ENCODE data around the gene STRN4. TPM values are rescaled to one million over a fixed set of nuclear protein-coding genes. Genes with fewer than 3 reads are reported as not detected.

Gene STRN4
- 73.1 and 92.8 TPM in 2 replicates for polyA plus RNA-seq (2012; rRNA removed)
- 53.2 and 65.2 TPM in 2 replicates for polyA plus RNA-seq (2012; cell fraction: cytosol; rRNA removed)
- 174 and 181 TPM in 2 replicates for polyA plus RNA-seq (2012; cell fraction: nucleus; rRNA removed)

GRCh38 chr19:46746281-46747057, at the start of gene STRN4:
TSS of gene STRN4 (minus strand) at chr19:46746450. CDS start at chr19:46746430, 20 bp downstream.
- Histone ChIP-seq H3K27me3 (ENCODE audit: insufficient read depth) (no peaks in the 10 kb centered on the region), H3K4me1 (ENCODE audit: control insufficient read depth in 1 of 2, insufficient read depth in 2 of 2, low read depth in 1 of 2, low read length in 1 of 2) (peaks cover 0 to 17% of the 10 kb centered on the region in 2 experiments; a peak in 1 of 4 replicates), H3K27ac (ENCODE audit: low read depth in 2 of 2, low read length in 1 of 2) (peak within 1 kb of the TSS; percentile 64 to 89), H2AFZ (ENCODE audit: low read depth) (peak within 1 kb of the TSS; percentile 87; the same call in 1 of the 2 replicates), H3K9me2 (no peaks in the 10 kb centered on the region), H3K9ac (peak within 1 kb of the TSS; percentile 97), H3K36me3 (replicated peaks in 1 of 2; ENCODE audit: control insufficient read depth in 1 of 2, insufficient read depth in 2 of 2, low read length in 1 of 2) (peaks cover 0 to 6% of the 10 kb centered on the region in 2 experiments), H3K79me2 (ENCODE audit: insufficient read depth) (peaks cover 63% of the 10 kb centered on the region), H3K4me2 (peak within 1 kb of the TSS; percentile 98), H3K9me3 (no peaks in the 10 kb centered on the region), H4K20me1 (ENCODE audit: insufficient read depth) (peaks cover 42% of the 10 kb centered on the region), H3F3A (replicated peaks; ENCODE audit: insufficient read depth) (peaks cover 10% of the 10 kb centered on the region), H3K4me3 (ENCODE audit: low read depth in 2 of 2, low read length in 1 of 2) (peak within 1 kb of the TSS; percentile 81 to 93)
- TF ChIP-seq RCOR1 (IDR thresholded peaks at IDR 0.05; ENCODE audit: low read length) (no peak), NRF1 (IDR thresholded peaks at IDR 0.05; ENCODE audit: low read depth, low read length) (peak; percentile 71), EP300 (IDR thresholded peaks at IDR 0.05; ENCODE audit: borderline replicate concordance in 1 of 2, low read depth in 1 of 2, low read length in 1 of 2) (no peak), TEAD4 (IDR thresholded peaks at IDR 0.05; ENCODE audit: borderline replicate concordance, insufficient read depth) (no peak), RAD21 (IDR thresholded peaks at IDR 0.05; ENCODE audit: low read length) (no peak), MEF2A (IDR thresholded peaks at IDR 0.05; ENCODE audit: borderline replicate concordance, low read depth) (no peak), REST (IDR thresholded peaks at IDR 0.05; ENCODE audit: low read depth, low read length) (no peak), RFX5 (IDR thresholded peaks at IDR 0.05; ENCODE audit: low read length) (no peak), SMC3 (IDR thresholded peaks at IDR 0.05; ENCODE audit: low read depth, low read length) (no peak), MXI1 (IDR thresholded peaks at IDR 0.05; ENCODE audit: low read depth, low read length) (0 out of 2 replicates have a peak, but pooled peaks have one; percentile 7)
- CTCF ChIA-PET, result interaction anchor here (0.8 to 3.3 kb wide), 3 partner anchors 85 to 218 kb away, joined by 4 to 12 read pairs (median 4); partner anchors contain the start of gene DACT3
- 3% methylated on average over 8 of the region's 74 CpGs for WGBS (ENCODE audit: low lambda C conversion rate)
- peak; percentile 99 for DNase-seq
- POLR2A ChIA-PET, result interaction anchor here (0.7 kb wide), 1 partner anchor 39 kb away, joined by 3 read pairs; no protein-coding TSS in a partner anchor

- Histone ChIP-seq H4K20me1 (ENCODE audit: insufficient read depth) (no peaks in the 10 kb centered on the region), H3K36me3 (replicated peaks in 1 of 2; ENCODE audit: control insufficient read depth in 1 of 2, insufficient read depth in 2 of 2, low read length in 1 of 2) (no peaks in the 10 kb centered on the region), H3K9ac (no peak overlapping the region), H3K4me3 (ENCODE audit: low read depth in 2 of 2, low read length in 1 of 2) (no peak overlapping the region), H3K27ac (ENCODE audit: low read depth in 2 of 2, low read length in 1 of 2) (no peak overlapping the region), H3K9me3 (no peaks in the 10 kb centered on the region), H3K79me2 (ENCODE audit: insufficient read depth) (peaks cover 14% of the 10 kb centered on the region), H3F3A (replicated peaks; ENCODE audit: insufficient read depth) (peaks cover 21% of the 10 kb centered on the region), H3K9me2 (no peaks in the 10 kb centered on the region), H2AFZ (ENCODE audit: low read depth) (no peak overlapping the region), H3K4me2 (no peak overlapping the region), H3K4me1 (ENCODE audit: control insufficient read depth in 1 of 2, insufficient read depth in 2 of 2, low read depth in 1 of 2, low read length in 1 of 2) (peaks cover 0 to 10% of the 10 kb centered on the region in 2 experiments; a peak in 1 of 4 replicates), H3K27me3 (ENCODE audit: insufficient read depth) (no peaks in the 10 kb centered on the region)
- peak; percentile 52 for DNase-seq
- 79% methylated on average over 5 of the region's 5 CpGs for WGBS (ENCODE audit: low lambda C conversion rate)
- no peak for TF ChIP-seq REST (IDR thresholded peaks at IDR 0.05; ENCODE audit: low read depth, low read length)
- peak; percentile 14; the same call in 1 of the 2 replicates for TF ChIP-seq RCOR1 (IDR thresholded peaks at IDR 0.05; ENCODE audit: low read length)
- TF ChIP-seq RXRA (IDR thresholded peaks at IDR 0.05; ENCODE audit: borderline replicate concordance, low read depth), result no peak
- peak in 1 of 2 experiments; percentile 29; a peak in 1 of 4 replicates for TF ChIP-seq EP300 (IDR thresholded peaks at IDR 0.05; ENCODE audit: borderline replicate concordance in 1 of 2, low read depth in 1 of 2, low read length in 1 of 2)
- TF ChIP-seq GABPA (IDR thresholded peaks at IDR 0.05; ENCODE audit: low read depth), result no peak
- no peak for TF ChIP-seq NRF1 (IDR thresholded peaks at IDR 0.05; ENCODE audit: low read depth, low read length)
- ChIA-PET CTCF (interaction anchor here (1.0 to 1.3 kb wide), 3 partner anchors 28 to 48 kb away, joined by 3 to 4 read pairs (median 3); no protein-coding TSS in a partner anchor), POLR2A (no interaction called here)
These were observed 45.7 kb upstream of the STRN4 start for GRCh38 chr19:46791944-46792343.
